GM18526 (cell line): Measurements from ENCODE around the gene OR52B6.

Experiments used
- POLR2A ChIP-seq: IDR thresholded peaks from 3 replicates; pipeline ENCODE4 v1.6.1; 2011; ENCODE audit not compliant: insufficient read length; ENCODE audit errors: extremely low read depth

The OR52B6 gene

DNA sequence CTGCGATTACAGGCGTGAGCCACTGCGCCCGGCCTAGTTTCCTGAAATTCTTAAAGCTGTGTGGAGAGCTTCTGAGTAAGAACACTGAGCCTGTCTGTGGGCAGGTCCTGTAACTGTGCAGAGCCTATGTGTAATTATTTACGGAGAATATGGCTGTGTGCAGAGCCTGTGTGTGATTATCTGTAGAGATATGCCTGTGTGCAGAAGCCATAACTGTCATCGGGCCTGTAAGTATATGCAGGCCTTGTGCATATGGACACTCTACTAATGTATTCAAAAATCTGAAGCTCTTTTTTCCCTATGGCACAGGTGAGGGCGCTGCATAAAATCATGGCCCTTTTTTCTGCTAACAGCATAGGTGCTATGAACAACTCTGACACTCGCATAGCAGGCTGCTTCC lies at the start of gene OR52B6:
Gene OR52B6 (plus strand): TSS at position 301 of the 400 bp plus-strand sequence. CDS start 0 bp downstream, at position 301.
- TF ChIP-seq POLR2A, result no peak

DNA sequence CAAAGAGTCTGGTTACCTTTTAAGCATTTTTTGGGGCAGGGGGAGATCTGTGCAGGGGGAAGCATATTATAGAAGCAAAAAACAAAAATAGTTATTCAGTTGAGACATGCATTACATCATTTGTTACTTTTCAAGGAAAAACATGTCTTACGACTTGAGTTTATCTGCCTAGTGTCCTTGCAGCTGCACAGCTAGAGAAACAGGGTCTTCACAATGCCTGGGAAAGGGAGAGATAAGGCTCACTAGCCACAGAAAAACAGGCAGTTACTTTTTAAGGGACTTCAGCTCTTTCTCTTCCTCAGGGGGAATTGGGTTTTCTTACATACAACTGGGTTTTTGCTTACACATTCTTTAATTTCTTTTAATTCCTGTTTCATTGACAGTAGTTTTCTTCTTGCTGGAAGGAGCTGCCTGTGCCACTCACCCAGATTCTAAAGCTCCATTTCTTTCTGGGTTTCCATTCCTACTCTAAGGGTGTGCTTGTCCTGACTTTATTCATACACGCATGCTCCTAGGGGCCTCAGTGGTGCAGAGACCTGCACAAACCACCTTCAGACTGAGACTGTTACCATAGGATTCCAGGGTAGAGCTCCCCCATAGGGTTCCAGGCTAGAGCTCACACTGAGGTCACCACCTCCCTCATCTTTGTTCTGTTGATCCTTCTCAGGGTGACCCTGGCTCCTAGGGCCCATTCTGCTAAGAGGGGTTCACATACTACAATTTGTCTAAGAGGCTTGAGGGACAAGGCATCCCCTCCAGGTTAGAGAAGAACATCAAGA lies 49.4 kb upstream of the OR52B6 start:
- no peak for TF ChIP-seq POLR2A

- TF ChIP-seq POLR2A, result no peak
These were observed 46.6 kb upstream of the OR52B6 start for GRCh38 chr11:5534046-5534445.

DNA sequence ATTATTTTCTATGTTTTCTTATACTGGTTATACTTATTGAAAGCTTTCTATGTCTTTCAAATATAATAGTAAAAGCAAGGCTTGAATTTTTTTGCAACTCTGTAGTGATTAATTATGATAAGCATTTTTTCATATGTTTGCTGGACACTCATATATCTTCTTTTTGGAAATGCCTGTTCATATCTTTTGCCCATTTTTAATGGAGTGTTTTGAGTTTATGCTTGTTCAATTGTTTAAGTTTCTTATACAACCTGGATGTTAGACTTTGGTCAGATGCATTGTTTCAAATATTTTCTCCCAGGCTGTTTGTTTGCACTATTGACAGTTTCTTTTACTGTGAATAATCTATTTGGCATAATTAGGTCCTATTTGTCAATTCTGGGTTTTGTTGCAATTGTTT lies 44.2 kb upstream of the OR52B6 start:
- no peak for TF ChIP-seq POLR2A

- TF ChIP-seq POLR2A, result no peak
These were observed 39.2 kb upstream of the OR52B6 start for GRCh38 chr11:5541427-5541826.

GRCh38 chr11:5546457-5546856 lies 34.2 kb upstream of the OR52B6 start:
- TF ChIP-seq POLR2A, result no peak

DNA sequence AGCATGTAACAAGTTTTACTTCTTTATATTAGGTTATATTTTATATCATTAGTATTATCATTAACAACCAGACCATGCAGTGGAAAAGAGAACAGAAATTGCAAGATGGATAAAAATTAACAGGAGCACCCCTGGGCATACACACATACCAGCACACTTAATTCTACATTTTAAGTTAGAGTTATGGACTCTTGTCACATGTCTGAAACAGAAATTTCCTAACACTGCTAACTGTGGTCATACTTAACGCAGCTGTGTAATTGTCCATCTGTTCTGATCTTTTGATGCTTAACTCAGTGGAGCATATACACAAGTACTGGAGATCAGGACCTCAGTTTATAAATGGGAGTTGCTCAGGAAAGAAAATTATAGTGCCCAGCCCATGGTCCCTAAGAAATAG lies 32.7 kb upstream of the OR52B6 start:
- TF ChIP-seq POLR2A, result no peak

GRCh38 chr11:5548440-5548839 lies 32.2 kb upstream of the OR52B6 start, which contains the start of gene OR52H1:
Gene OR52H1, minus strand, starts transcription at chr11:5548540. Its CDS starts 3,035 bp downstream, at chr11:5545505.
- no peak for TF ChIP-seq POLR2A

- TF ChIP-seq POLR2A, result no peak
These were observed 30.1 kb upstream of the OR52B6 start for GRCh38 chr11:5550440-5551095.

DNA sequence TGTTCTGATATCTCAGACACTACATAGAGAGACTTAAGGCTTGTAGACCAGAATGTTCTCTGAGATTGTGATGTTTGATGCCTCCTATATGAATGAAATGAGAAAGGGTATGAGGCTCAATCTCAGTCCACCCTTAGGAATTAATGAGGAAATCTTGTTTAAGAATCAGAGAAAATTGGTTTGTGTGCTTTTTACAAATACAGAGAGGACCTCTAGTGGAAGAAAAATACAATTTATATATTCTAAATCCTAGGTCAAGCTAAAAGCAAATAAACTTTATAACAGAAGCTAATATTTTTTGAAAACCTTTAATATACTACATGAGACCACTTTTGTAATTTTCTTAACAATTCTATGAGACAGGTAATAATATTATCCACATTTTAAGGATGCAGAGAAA lies 27.3 kb upstream of the OR52B6 start:
- no peak for TF ChIP-seq POLR2A

DNA sequence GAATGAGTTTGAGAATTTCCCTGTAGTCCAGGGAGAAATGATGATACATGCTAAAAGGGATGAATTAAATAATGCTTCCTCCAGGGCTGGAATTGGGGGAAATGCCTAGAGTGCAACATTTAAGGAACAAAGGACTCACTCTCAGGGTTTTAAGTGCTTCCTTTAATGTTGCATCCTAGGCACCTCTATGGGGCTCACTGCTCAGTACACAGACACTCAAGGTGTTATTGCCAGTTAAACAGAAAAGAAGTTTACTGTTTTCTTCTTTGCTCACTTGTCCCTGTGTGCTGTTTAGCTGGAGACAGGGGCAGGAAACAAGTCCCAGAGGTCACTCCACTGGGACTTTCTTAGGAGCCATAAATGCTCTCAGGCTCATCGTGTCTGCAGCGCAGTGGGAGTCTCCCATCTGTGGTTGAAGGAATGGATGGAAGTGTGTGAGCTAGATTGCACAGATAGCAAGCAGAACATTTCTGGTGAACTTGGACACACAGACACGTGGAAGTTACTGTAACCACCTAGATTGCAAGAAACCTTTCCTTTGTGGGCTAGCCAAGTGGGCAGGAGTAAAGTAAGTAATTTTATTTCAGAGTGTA lies 24.0 kb upstream of the OR52B6 start:
- no peak for TF ChIP-seq POLR2A

GRCh38 chr11:5557751-5558150 lies 22.9 kb upstream of the OR52B6 start:
- no peak for TF ChIP-seq POLR2A

GRCh38 chr11:5564259-5565019 lies 16.2 kb upstream of the OR52B6 start:
- no peak for TF ChIP-seq POLR2A

DNA sequence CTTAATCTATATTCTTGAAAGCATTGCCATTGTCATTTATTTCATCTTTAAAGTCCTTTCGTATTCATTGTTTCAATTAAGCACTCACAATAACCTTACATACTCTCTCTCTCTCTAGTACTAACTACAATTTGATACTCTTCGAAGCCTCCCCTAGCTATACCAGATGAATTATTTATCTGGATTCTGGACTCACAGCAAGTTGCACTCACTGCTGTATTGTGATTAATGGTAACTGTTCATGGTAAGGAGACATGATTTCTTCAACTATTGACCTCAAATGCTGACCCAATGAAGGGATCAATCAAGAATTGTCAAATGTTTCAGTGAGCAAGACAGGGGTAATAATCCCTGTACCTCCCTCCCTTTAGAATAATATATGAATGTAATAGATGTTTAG lies 6.0 kb upstream of the OR52B6 start:
- TF ChIP-seq POLR2A, result no peak

DNA sequence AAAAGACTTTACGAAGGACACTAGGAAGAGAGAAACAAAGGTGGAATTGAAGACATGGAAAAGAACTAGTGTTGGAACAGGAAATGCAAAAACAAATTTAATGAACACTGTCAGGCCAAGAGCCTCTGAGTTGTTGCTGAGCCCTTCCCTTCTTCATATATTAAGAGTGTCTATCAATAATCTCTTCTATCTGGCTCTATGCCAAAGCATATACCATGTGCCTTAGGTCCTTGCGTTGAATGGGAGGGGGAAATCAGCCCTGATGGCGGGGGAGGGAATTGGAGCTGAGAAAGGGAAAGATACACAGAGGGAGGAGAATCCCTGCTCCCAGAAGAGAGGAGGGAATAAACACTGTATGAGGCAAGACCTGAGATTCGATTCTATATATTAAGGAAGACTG lies 5.5 kb upstream of the OR52B6 start:
- no peak for TF ChIP-seq POLR2A
